A549 (cell line): Measurements from ENCODE around the gene IL4.

Experiments used
- CEBPB ChIP-seq, 2 experiments: fragments of >200 bp in 1 of 2; sonication (Bioruptor Twin) in 1 of 2; formaldehyde crosslinking in 1 of 2; IDR thresholded peaks; 2 replicates each; pipeline ENCODE4 v1.6.1; 2012 to 2016
- CTCF ChIP-seq: fragments of >200 bp; sonication (Bioruptor Twin); formaldehyde crosslinking; IDR thresholded peaks from 3 replicates; pipeline ENCODE4 v1.5.1; 2016
- HDAC2 ChIP-seq: fragments of 200-600 bp; sonication (generic); IDR thresholded peaks from 2 replicates; pipeline ENCODE4 v1.6.1; 2016
- HOXA7 ChIP-seq: fragments of 250-450 bp; sonication (Bioruptor Pico); IDR thresholded peaks from 2 replicates; pipeline ENCODE4 v1.5.0; 2020; ENCODE audit warnings: mild to moderate bottlenecking, moderate library complexity
- MAFK ChIP-seq: fragments of 450-650 bp; IDR thresholded peaks from 2 replicates; pipeline ENCODE4 v1.6.1; 2014; ENCODE audit not compliant: partially characterized antibody
- NR3C1 ChIP-seq: fragments of >200 bp; sonication (Bioruptor Twin); formaldehyde crosslinking; IDR thresholded peaks from 3 replicates; pipeline ENCODE4 v1.6.1; 2017
- PHF8 ChIP-seq: fragments of 200-600 bp; sonication (generic); IDR thresholded peaks from 2 replicates; pipeline ENCODE4 v1.6.1; 2016; ENCODE audit warnings: low read depth, mild to moderate bottlenecking, antibody characterized with exemption, moderate library complexity, borderline replicate concordance
- POLR2A ChIP-seq: IDR thresholded peaks from 2 replicates; pipeline ENCODE4 v1.6.1; 2012; ENCODE audit warnings: mild to moderate bottlenecking, low read length
- RCOR1 ChIP-seq: fragments of 150-350 bp; IDR thresholded peaks from 2 replicates; pipeline ENCODE4 v1.6.1; 2014; ENCODE audit warnings: antibody characterized with exemption, low read length, low read depth
- TF ChIP-seq, protein P1 (sequence below): fragments of 200-600 bp; sonication (generic); IDR thresholded peaks from 2 replicates; pipeline ENCODE4 v1.6.1; 2016; ENCODE audit warnings: antibody characterized with exemption, mild to moderate bottlenecking, moderate library complexity

- TF ChIP-seq POLR2A: no peak
- TF ChIP-seq HDAC2: no peak
- no peak for TF ChIP-seq CTCF
- no peak for TF ChIP-seq NR3C1
- TF ChIP-seq, protein P1, sequence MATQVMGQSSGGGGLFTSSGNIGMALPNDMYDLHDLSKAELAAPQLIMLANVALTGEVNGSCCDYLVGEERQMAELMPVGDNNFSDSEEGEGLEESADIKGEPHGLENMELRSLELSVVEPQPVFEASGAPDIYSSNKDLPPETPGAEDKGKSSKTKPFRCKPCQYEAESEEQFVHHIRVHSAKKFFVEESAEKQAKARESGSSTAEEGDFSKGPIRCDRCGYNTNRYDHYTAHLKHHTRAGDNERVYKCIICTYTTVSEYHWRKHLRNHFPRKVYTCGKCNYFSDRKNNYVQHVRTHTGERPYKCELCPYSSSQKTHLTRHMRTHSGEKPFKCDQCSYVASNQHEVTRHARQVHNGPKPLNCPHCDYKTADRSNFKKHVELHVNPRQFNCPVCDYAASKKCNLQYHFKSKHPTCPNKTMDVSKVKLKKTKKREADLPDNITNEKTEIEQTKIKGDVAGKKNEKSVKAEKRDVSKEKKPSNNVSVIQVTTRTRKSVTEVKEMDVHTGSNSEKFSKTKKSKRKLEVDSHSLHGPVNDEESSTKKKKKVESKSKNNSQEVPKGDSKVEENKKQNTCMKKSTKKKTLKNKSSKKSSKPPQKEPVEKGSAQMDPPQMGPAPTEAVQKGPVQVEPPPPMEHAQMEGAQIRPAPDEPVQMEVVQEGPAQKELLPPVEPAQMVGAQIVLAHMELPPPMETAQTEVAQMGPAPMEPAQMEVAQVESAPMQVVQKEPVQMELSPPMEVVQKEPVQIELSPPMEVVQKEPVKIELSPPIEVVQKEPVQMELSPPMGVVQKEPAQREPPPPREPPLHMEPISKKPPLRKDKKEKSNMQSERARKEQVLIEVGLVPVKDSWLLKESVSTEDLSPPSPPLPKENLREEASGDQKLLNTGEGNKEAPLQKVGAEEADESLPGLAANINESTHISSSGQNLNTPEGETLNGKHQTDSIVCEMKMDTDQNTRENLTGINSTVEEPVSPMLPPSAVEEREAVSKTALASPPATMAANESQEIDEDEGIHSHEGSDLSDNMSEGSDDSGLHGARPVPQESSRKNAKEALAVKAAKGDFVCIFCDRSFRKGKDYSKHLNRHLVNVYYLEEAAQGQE: no peak
- TF ChIP-seq CEBPB (IDR thresholded peaks at IDR 0.05): no peak
- TF ChIP-seq PHF8: no peak
- no peak for TF ChIP-seq HOXA7
- no peak for TF ChIP-seq MAFK
- TF ChIP-seq RCOR1: no peak
Observed at GRCh38 chr5:132658381-132659302, 15.1 kb upstream of the IL4 start.
